Esophagus squamous epithelium (tissue), 5 donors: ENCODE data around the gene ABHD8. TPM values are rescaled to one million over a fixed set of nuclear protein-coding genes. Genes with fewer than 3 reads are reported as not detected.
"Not testable (repeated sequence)": the region's sequence is repeated elsewhere in the genome, so short reads cannot be mapped to it uniquely, and the experiment has no call there.

ENCODE experiments used
- DNase-seq: peaks from one replicate; lab custom pipeline; 2025; lab: John Stamatoyannopoulos, UW
- H3K27ac ChIP-seq, 4 donors: fragments of 200-600 bp; sonication (generic); one replicate each; pipeline ENCODE4 v1.5.1; 2016 to 2019; ENCODE audit warnings: mild to moderate bottlenecking in 1 of 4
- H3K27me3 ChIP-seq, 4 donors: fragments of 200-600 bp; sonication (generic); 1 replicate in 3 of 4; 2 replicates in 1 of 4; pipeline versions ENCODE4 v1.5.1 to v1.6.0; 2017 to 2021; ENCODE audit warnings: antibody characterized with exemption in 1 of 4
- H3K36me3 ChIP-seq, 3 donors: fragments of 200-600 bp; sonication (generic); one replicate each; pipeline ENCODE4 v1.5.1; 2016 to 2019
- H3K4me1 ChIP-seq, 3 donors: fragments of 200-600 bp; sonication (generic); one replicate each; pipeline ENCODE4 v1.5.1; 2017 to 2019
- H3K4me3 ChIP-seq, 4 donors: fragments of 200-600 bp; sonication (generic); 1 replicate in 3 of 4; 2 replicates in 1 of 4; pipeline ENCODE4 v1.5.1; 2016 to 2019; ENCODE audit warnings: mild to moderate bottlenecking in 2 of 4, moderate library complexity in 1 of 4
- H3K9me3 ChIP-seq, 3 donors: fragments of 200-600 bp; sonication (generic); one replicate each; pipeline ENCODE4 v1.5.1; 2016 to 2019
- CTCF ChIP-seq, 6 experiments: fragments of 450-650 bp in 4 of 6; fragments of 200-600 bp in 2 of 6; sonication (generic) in 2 of 6; IDR thresholded peaks; one replicate each; pipeline ENCODE4 v1.5.1; 2016 to 2019; ENCODE audit warnings: antibody characterized with exemption in 6 of 6, mild to moderate bottlenecking in 4 of 6, moderate library complexity in 4 of 6
- POLR2A ChIP-seq, 4 donors: fragments of 450-650 bp; IDR thresholded peaks; one replicate each; pipeline ENCODE4 v1.6.1; 2017; ENCODE audit warnings: antibody characterized with exemption in 4 of 4, mild to moderate bottlenecking in 4 of 4, moderate library complexity in 3 of 4
- WGBS, 2 donors: methylation state at CpG; one replicate each; pipeline ENCODE4 v1.1.5; 2018; 5-methylcytosine and 5-hydroxymethylcytosine counted together
- intact Hi-C: fragments of 100-400 bp; cut with DNase I; formaldehyde crosslinking; loops from one replicate; pipeline ENCODE4 v1.15.0; 2022
- total RNA-seq, 4 donors: library from RNA; depleted of rRNA; stranded (reverse); fragments of >200 nt; gene quantifications; one replicate each; pipeline ENCODE4 v1.1.0, GENCODE V29; 2016
- donor health status: DM: yes; HTN: yes; CAD: no.

ABHD8 gene
- total RNA-seq, 4 donors from 2014 or later, result 2.0 to 8.4 (median 5.2) TPM

- H3K4me1 ChIP-seq, result peaks cover 14 to 20% (median 17%) of the 10 kb centered on the region in 3 donors
- no peaks in the 10 kb centered on the region for H3K9me3 ChIP-seq
- no peak within 1 kb of the TSS for H3K27ac ChIP-seq
- intact Hi-C loops, result loop anchor here (5.0 to 10.0 kb wide), 2 partner anchors 77 to 214 kb away; no protein-coding TSS in a partner anchor
- no peak for DNase-seq
- TF ChIP-seq POLR2A (IDR thresholded peaks at IDR 0.05), result no peak
- TF ChIP-seq CTCF (IDR thresholded peaks at IDR 0.05), result no peak
- H3K36me3 ChIP-seq, result peaks cover 0 to 31% (median 3%) of the 10 kb centered on the region in 3 donors
- H3K27me3 ChIP-seq, result peaks cover 0 to 20% (median 2%) of the 10 kb centered on the region in 4 donors
- WGBS, 2 donors, result 15 to 38% methylated on average over 4 to 6 of the region's 75 CpGs
- H3K4me3 ChIP-seq, result peak within 1 kb of the TSS; percentile 22 to 64 (median 38)
Measured at GRCh38 chr19:17281391-17282304, 21.6 kb downstream of the ABHD8 start, which contains the start of gene ANKLE1. ANKLE1 (plus strand) TSS chr19:17281901; CDS start chr19:17281921, 20 bp downstream.

- H3K9me3 ChIP-seq, result no peaks in the 10 kb centered on the region
- peaks cover 0 to 20% (median 2%) of the 10 kb centered on the region in 4 donors for H3K27me3 ChIP-seq
- H3K4me3 ChIP-seq, result no peak overlapping the region
- TF ChIP-seq CTCF (IDR thresholded peaks at IDR 0.05), result no peak
- TF ChIP-seq POLR2A (IDR thresholded peaks at IDR 0.05), result no peak
- no peak overlapping the region for H3K27ac ChIP-seq
- 65 to 100% methylated on average over 2 to 3 of the region's 3 CpGs for WGBS, 2 donors
- H3K4me1 ChIP-seq, result peaks cover 14 to 20% (median 17%) of the 10 kb centered on the region in 3 donors
- intact Hi-C loops, result no loop called here
- DNase-seq, result no peak
- H3K36me3 ChIP-seq, result peaks cover 10 to 53% (median 10%) of the 10 kb centered on the region in 3 donors
Measured at GRCh38 chr19:17279436-17279835, 23.8 kb downstream of the ABHD8 start.

- WGBS, 2 donors, result 93 to 95% methylated on average over 10 to 11 of the region's 19 CpGs
- no peak overlapping the region for H3K4me3 ChIP-seq
- H3K36me3 ChIP-seq, result peaks cover 21 to 91% (median 33%) of the 10 kb centered on the region in 3 donors
- no peaks in the 10 kb centered on the region for H3K27me3 ChIP-seq
- H3K4me1 ChIP-seq, result no peaks in the 10 kb centered on the region
- TF ChIP-seq POLR2A (IDR thresholded peaks at IDR 0.05), result no peak
- no peak for TF ChIP-seq CTCF (IDR thresholded peaks at IDR 0.05)
- intact Hi-C loops, result no loop called here
- no peak for DNase-seq
- H3K27ac ChIP-seq, result no peak overlapping the region
- no peaks in the 10 kb centered on the region for H3K9me3 ChIP-seq
Measured at GRCh38 chr19:17275441-17276175, 27.6 kb downstream of the ABHD8 start.

GRCh38 chr19:17274892-17275291 is 28.3 kb downstream of the ABHD8 start:
- H3K4me1 ChIP-seq, H3K4me3 ChIP-seq, H3K27ac ChIP-seq, DNase-seq, H3K9me3 ChIP-seq, H3K27me3 ChIP-seq, intact Hi-C loops: not testable (repeated sequence)
- peaks cover 21 to 98% (median 33%) of the 10 kb centered on the region in 3 donors for H3K36me3 ChIP-seq
- 92 to 97% methylated on average over 3 of the region's 3 CpGs for WGBS, 2 donors

- intact Hi-C loops, result no loop called here
- no peak for DNase-seq
Measured at GRCh38 chr19:17268754-17269153, 34.5 kb downstream of the ABHD8 start.

More at GRCh38 chr19:17268754-17269153, 34.5 kb downstream of the ABHD8 start:
- TF ChIP-seq POLR2A (IDR thresholded peaks at IDR 0.05), result no peak
- TF ChIP-seq CTCF (IDR thresholded peaks at IDR 0.05), result no peak
- Histone ChIP-seq H3K36me3 (peaks cover 5 to 52% (median 23%) of the 10 kb centered on the region in 3 donors), H3K4me3 (no peak overlapping the region), H3K27me3 (no peaks in the 10 kb centered on the region), H3K4me1 (peaks cover 7 to 25% (median 9%) of the 10 kb centered on the region in 3 donors), H3K9me3 (no peaks in the 10 kb centered on the region), H3K27ac (no peak overlapping the region)
- 84 to 96% methylated on average over 3 to 4 of the region's 13 CpGs for WGBS, 2 donors
